Neural cell (in vitro differentiated cells): Measurements from ENCODE around the gene ANKRD28. TPM values are rescaled to one million over a fixed set of nuclear protein-coding genes. Genes with fewer than 3 reads are reported as not detected.

Source experiments
- H2AFZ ChIP-seq: fragments of 200-600, 300-800 bp; sonication (generic), shearing (Covaris generic); 2 replicates; pipeline ENCODE4 v1.6.0; 2014; ENCODE audit warnings: low read depth, mild to moderate bottlenecking, antibody characterized with exemption, low read length, moderate library complexity
- H3F3A ChIP-seq: fragments of 200-600 bp; shearing (Covaris generic); 2 replicates; pipeline ENCODE4 v1.6.1; 2016; ENCODE audit warnings: mild to moderate bottlenecking, moderate library complexity, mixed read lengths, antibody characterized with exemption, low read length; ENCODE audit not compliant: insufficient read depth, poor library complexity, severe bottlenecking
- H3K27ac ChIP-seq: fragments of 200-600, 300-800 bp; sonication (generic), shearing (Covaris generic); 2 replicates; pipeline ENCODE4 v1.5.1; 2014; ENCODE audit warnings: mild to moderate bottlenecking, low read length, moderate library complexity
- H3K27me3 ChIP-seq: fragments of 300-800, 200-600 bp; sonication (generic), shearing (Covaris generic); 2 replicates; pipeline ENCODE4 v1.6.0; 2014; ENCODE audit warnings: mild to moderate bottlenecking, low read depth, low read length, moderate library complexity; ENCODE audit not compliant: insufficient read depth
- H3K36me3 ChIP-seq: fragments of 300-800, 200-600 bp; sonication (generic), shearing (Covaris generic); 2 replicates; pipeline ENCODE4 v1.5.1; 2014; ENCODE audit warnings: mild to moderate bottlenecking, antibody characterized with exemption, low read length, moderate library complexity; ENCODE audit not compliant: insufficient read depth
- H3K4me2 ChIP-seq: fragments of 300-800, 200-600 bp; sonication (generic), shearing (Covaris generic); 2 replicates; pipeline ENCODE4 v1.6.0; 2014; ENCODE audit warnings: mild to moderate bottlenecking, low read length
- H3K4me3 ChIP-seq: fragments of 300-800, 200-600 bp; sonication (generic), shearing (Covaris generic); 2 replicates; pipeline ENCODE4 v1.5.1; 2014; ENCODE audit warnings: mild to moderate bottlenecking, low read length, moderate library complexity
- H3K79me2 ChIP-seq: fragments of 200-600 bp; shearing (Covaris generic); replicated peaks from 2 replicates; pipeline ENCODE4 v1.6.0; 2014; ENCODE audit warnings: mild to moderate bottlenecking, low read length, moderate library complexity; ENCODE audit not compliant: insufficient read depth
- H3K9ac ChIP-seq: fragments of 300-800, 200-600 bp; sonication (generic), shearing (Covaris generic); 2 replicates; pipeline ENCODE4 v1.6.1; 2016; ENCODE audit warnings: mild to moderate bottlenecking, low read length, mixed read lengths
- H3K9me2 ChIP-seq: fragments of 200-600 bp; shearing (Covaris generic); 2 replicates; pipeline ENCODE4 v1.6.1; 2016; ENCODE audit warnings: mild to moderate bottlenecking, low read length, mixed read lengths; ENCODE audit not compliant: insufficient read depth
- H3K9me3 ChIP-seq: fragments of 200-600, 300-800 bp; sonication (generic), shearing (Covaris generic); 2 replicates; pipeline ENCODE4 v1.6.1; 2016; ENCODE audit warnings: mild to moderate bottlenecking, mixed run types, low read length, moderate library complexity, mixed read lengths
- H4K20me1 ChIP-seq: fragments of 200-600 bp; shearing (Covaris generic); 2 replicates; pipeline ENCODE4 v1.6.1; 2016; ENCODE audit warnings: mild to moderate bottlenecking, mixed run types; ENCODE audit not compliant: insufficient read depth
- EP300 ChIP-seq: fragments of 450-650 bp; conservative IDR thresholded peaks from 2 replicates; pipeline ENCODE4 v1.6.1; 2014; ENCODE audit warnings: antibody characterized with exemption, mild to moderate bottlenecking, moderate library complexity; ENCODE audit not compliant: poor library complexity, severe bottlenecking
- EZH2 ChIP-seq: fragments of 200-600, 300-800 bp; shearing (Covaris generic), sonication (generic); IDR thresholded peaks from 2 replicates; pipeline ENCODE4 v1.6.1; 2014; ENCODE audit warnings: antibody characterized with exemption, low read length, borderline replicate concordance, mild to moderate bottlenecking; ENCODE audit not compliant: insufficient read depth, poor library complexity, severe bottlenecking
- MXI1 ChIP-seq: fragments of 450-650 bp; conservative IDR thresholded peaks from 2 replicates; pipeline ENCODE4 v1.6.1; 2014; ENCODE audit warnings: antibody characterized with exemption, mild to moderate bottlenecking; ENCODE audit not compliant: poor library complexity, severe bottlenecking
- POLR2AphosphoS5 ChIP-seq: IDR thresholded peaks from 2 replicates; pipeline ENCODE4 v1.6.1; 2012
- RAD21 ChIP-seq: fragments of 450-650 bp; conservative IDR thresholded peaks from 2 replicates; pipeline ENCODE4 v1.6.1; 2014; ENCODE audit warnings: antibody characterized with exemption, mild to moderate bottlenecking, moderate library complexity
- SMC3 ChIP-seq: fragments of 450-650 bp; conservative IDR thresholded peaks from 2 replicates; pipeline ENCODE4 v1.6.1; 2014; ENCODE audit warnings: antibody characterized with exemption, mild to moderate bottlenecking, moderate library complexity; ENCODE audit not compliant: poor library complexity
- TAF1 ChIP-seq: IDR thresholded peaks from 2 replicates; pipeline ENCODE4 v1.6.1; 2012; ENCODE audit warnings: low read depth
- polyA plus RNA-seq: library from polyadenylated mRNA; depleted of rRNA; stranded (reverse); fragments of >200 nt; gene quantifications from 2 replicates; pipeline ENCODE4 v1.2.3, GENCODE V29; 2014
- TF ChIP-seq, protein P1 (sequence below): IDR thresholded peaks from 2 replicates; pipeline ENCODE4 v1.6.1; 2012; ENCODE audit warnings: borderline replicate concordance
- TF ChIP-seq, protein P2 (sequence below): fragments of 450-650 bp; IDR thresholded peaks from 2 replicates; pipeline ENCODE4 v1.5.1; 2014; ENCODE audit warnings: antibody characterized with exemption, mild to moderate bottlenecking, moderate library complexity; ENCODE audit not compliant: poor library complexity, severe bottlenecking

The ANKRD28 gene
- polyA plus RNA-seq, 1 donor from 2014 or later, result 101 TPM

DNA sequence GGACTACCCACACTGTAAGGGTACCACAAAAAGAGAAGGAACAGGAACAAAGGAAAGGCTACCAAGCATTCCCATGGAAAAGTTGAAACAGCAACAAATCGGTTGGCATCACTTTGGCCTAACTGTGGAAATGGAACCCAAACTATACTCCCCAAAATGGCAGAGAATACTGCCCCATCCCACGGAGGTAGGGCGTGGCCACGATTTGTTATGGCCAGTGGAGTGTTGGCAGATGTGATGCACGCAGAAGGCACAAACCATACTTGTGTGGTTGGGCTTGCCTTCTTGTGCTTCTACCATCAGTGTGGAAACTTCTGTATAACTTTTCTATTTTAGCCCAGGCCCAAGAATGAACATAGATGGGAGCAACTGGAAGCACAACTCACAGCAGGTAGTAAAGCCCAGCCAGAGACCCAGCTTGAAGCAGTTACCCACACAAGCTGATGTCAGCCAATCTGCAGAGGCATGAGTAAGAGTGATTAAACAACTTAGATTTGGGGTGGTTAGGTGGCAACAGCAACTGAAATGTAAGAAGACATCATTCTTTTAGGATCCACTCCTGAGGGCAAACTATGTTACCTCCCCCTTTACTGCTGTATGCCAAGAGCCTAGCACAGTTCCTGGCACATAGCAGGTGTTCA lies 132.1 kb downstream of the ANKRD28 start:
- Histone ChIP-seq H3F3A (no peaks in the 10 kb centered on the region), H3K9ac (no peak overlapping the region), H3K27me3 (no peaks in the 10 kb centered on the region), H2AFZ (no peak overlapping the region), H3K9me3 (no peaks in the 10 kb centered on the region), H4K20me1 (no peaks in the 10 kb centered on the region), H3K4me3 (no peak overlapping the region), H3K9me2 (no peaks in the 10 kb centered on the region), H3K36me3 (no peaks in the 10 kb centered on the region), H3K4me2 (no peak overlapping the region), H3K79me2 (no peaks in the 10 kb centered on the region), H3K27ac (no peak overlapping the region)
- TF ChIP-seq RAD21, result no peak
- no peak for TF ChIP-seq EP300
- TF ChIP-seq, protein P1, sequence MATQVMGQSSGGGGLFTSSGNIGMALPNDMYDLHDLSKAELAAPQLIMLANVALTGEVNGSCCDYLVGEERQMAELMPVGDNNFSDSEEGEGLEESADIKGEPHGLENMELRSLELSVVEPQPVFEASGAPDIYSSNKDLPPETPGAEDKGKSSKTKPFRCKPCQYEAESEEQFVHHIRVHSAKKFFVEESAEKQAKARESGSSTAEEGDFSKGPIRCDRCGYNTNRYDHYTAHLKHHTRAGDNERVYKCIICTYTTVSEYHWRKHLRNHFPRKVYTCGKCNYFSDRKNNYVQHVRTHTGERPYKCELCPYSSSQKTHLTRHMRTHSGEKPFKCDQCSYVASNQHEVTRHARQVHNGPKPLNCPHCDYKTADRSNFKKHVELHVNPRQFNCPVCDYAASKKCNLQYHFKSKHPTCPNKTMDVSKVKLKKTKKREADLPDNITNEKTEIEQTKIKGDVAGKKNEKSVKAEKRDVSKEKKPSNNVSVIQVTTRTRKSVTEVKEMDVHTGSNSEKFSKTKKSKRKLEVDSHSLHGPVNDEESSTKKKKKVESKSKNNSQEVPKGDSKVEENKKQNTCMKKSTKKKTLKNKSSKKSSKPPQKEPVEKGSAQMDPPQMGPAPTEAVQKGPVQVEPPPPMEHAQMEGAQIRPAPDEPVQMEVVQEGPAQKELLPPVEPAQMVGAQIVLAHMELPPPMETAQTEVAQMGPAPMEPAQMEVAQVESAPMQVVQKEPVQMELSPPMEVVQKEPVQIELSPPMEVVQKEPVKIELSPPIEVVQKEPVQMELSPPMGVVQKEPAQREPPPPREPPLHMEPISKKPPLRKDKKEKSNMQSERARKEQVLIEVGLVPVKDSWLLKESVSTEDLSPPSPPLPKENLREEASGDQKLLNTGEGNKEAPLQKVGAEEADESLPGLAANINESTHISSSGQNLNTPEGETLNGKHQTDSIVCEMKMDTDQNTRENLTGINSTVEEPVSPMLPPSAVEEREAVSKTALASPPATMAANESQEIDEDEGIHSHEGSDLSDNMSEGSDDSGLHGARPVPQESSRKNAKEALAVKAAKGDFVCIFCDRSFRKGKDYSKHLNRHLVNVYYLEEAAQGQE, result no peak
- TF ChIP-seq MXI1, result no peak
- TF ChIP-seq TAF1, result no peak
- no peak for TF ChIP-seq SMC3
- TF ChIP-seq POLR2AphosphoS5, result no peak
- TF ChIP-seq, protein P2, sequence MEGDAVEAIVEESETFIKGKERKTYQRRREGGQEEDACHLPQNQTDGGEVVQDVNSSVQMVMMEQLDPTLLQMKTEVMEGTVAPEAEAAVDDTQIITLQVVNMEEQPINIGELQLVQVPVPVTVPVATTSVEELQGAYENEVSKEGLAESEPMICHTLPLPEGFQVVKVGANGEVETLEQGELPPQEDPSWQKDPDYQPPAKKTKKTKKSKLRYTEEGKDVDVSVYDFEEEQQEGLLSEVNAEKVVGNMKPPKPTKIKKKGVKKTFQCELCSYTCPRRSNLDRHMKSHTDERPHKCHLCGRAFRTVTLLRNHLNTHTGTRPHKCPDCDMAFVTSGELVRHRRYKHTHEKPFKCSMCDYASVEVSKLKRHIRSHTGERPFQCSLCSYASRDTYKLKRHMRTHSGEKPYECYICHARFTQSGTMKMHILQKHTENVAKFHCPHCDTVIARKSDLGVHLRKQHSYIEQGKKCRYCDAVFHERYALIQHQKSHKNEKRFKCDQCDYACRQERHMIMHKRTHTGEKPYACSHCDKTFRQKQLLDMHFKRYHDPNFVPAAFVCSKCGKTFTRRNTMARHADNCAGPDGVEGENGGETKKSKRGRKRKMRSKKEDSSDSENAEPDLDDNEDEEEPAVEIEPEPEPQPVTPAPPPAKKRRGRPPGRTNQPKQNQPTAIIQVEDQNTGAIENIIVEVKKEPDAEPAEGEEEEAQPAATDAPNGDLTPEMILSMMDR, result no peak
- no peak for TF ChIP-seq EZH2

DNA sequence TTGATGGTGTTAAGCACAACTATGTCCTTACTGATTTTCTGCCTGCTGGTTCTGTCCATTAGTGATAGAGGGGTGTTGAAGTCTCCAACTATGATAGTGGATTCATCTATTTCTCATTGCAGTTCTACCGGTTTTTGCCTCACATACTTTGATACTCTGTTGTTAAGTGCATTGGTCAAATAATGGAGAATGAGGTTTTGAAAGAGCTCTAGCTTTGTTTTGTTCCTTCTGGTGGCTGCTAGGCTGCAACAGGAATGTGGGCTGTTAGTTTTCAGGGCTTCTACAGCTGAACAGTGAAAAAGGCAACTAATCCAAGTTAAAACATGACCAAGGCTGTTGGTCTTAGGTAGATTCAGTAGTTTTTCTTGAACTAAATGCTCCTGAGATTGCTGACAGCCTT lies 133.6 kb downstream of the ANKRD28 start:
- Histone ChIP-seq H3K9me3 (no peaks in the 10 kb centered on the region), H2AFZ (no peak overlapping the region), H3K36me3 (no peaks in the 10 kb centered on the region), H4K20me1 (no peaks in the 10 kb centered on the region), H3K4me2 (no peak overlapping the region), H3K4me3 (no peak overlapping the region), H3F3A (no peaks in the 10 kb centered on the region), H3K9ac (no peak overlapping the region), H3K79me2 (no peaks in the 10 kb centered on the region), H3K27me3 (no peaks in the 10 kb centered on the region), H3K9me2 (no peaks in the 10 kb centered on the region), H3K27ac (no peak overlapping the region)
- TF ChIP-seq, protein P2, result no peak
- TF ChIP-seq EP300, result no peak
- no peak for TF ChIP-seq TAF1
- no peak for TF ChIP-seq MXI1
- no peak for TF ChIP-seq EZH2
- TF ChIP-seq POLR2AphosphoS5, result no peak
- no peak for TF ChIP-seq SMC3
- no peak for TF ChIP-seq RAD21
- TF ChIP-seq, protein P1, result no peak
